CD14-positive monocyte (primary cell): Measurements from ENCODE around the gene ZBTB7C. TPM values are rescaled to one million over a fixed set of nuclear protein-coding genes. Genes with fewer than 3 reads are reported as not detected.

Experiments used
- DNase-seq, 3 donors: peaks; one replicate each; pipeline ENCODE4 v3.0.0-alpha.2; 2011 to 2022
- H2AFZ ChIP-seq: 2 replicates; pipeline ENCODE4 v1.6.0; 2012; ENCODE audit warnings: mild to moderate bottlenecking, low read depth, low read length, inconsistent platforms; ENCODE audit not compliant: insufficient read depth, poor library complexity, severe bottlenecking
- H3K27ac ChIP-seq, 2 donors: 1 replicate in 1 of 2; 2 replicates in 1 of 2; pipeline ENCODE4 v1.5.1; 2012 to 2013; ENCODE audit warnings: low read length in 2 of 2, control low read depth in 1 of 2, inconsistent platforms in 1 of 2, low read depth in 1 of 2, mild to moderate bottlenecking in 1 of 2
- H3K27me3 ChIP-seq, 2 donors: one replicate each; pipeline versions ENCODE4 v1.6.0 to v1.6.1; 2011 to 2013; ENCODE audit warnings: low read length in 2 of 2; ENCODE audit not compliant: control insufficient read depth in 2 of 2, insufficient read depth in 2 of 2
- H3K36me3 ChIP-seq, 2 donors: replicated peaks in 1 of 2; 1 replicate in 1 of 2; 2 replicates in 1 of 2; pipeline versions ENCODE4 v1.5.1 to v1.6.1; 2012 to 2013; ENCODE audit warnings: low read length in 2 of 2, control low read depth in 1 of 2, inconsistent platforms in 1 of 2, mild to moderate bottlenecking in 1 of 2; ENCODE audit not compliant: insufficient read depth in 2 of 2, control insufficient read depth in 1 of 2
- H3K4me1 ChIP-seq, 2 donors: 1 replicate in 1 of 2; 2 replicates in 1 of 2; pipeline versions ENCODE4 v1.5.1 to v1.6.1; 2012 to 2013; ENCODE audit warnings: low read length in 2 of 2, control low read depth in 1 of 2, inconsistent platforms in 1 of 2, mild to moderate bottlenecking in 1 of 2, moderate library complexity in 1 of 2; ENCODE audit not compliant: insufficient read depth in 2 of 2, control insufficient read depth in 1 of 2
- H3K4me2 ChIP-seq: replicated peaks from 2 replicates; pipeline ENCODE3; 2012; ENCODE audit warnings: low read length, moderate library complexity, mild to moderate bottlenecking; ENCODE audit not compliant: poor library complexity, severe bottlenecking; ENCODE audit errors: extremely low read depth
- H3K4me3 ChIP-seq, 3 experiments: fragments of 200-600 bp in 1 of 3; sonication (generic) in 1 of 3; replicated peaks in 1 of 3; 1 replicate in 2 of 3; 2 replicates in 1 of 3; pipeline ENCODE4 v1.5.1; 2011 to 2013; ENCODE audit warnings: low read length in 3 of 3, mild to moderate bottlenecking in 3 of 3, control low read depth in 2 of 3, low read depth in 2 of 3, inconsistent platforms in 1 of 3, moderate library complexity in 1 of 3
- H3K79me2 ChIP-seq: 2 replicates; pipeline ENCODE4 v1.6.0; 2012; ENCODE audit warnings: mild to moderate bottlenecking, control low read depth, inconsistent platforms, low read length, moderate library complexity; ENCODE audit not compliant: insufficient read depth
- H3K9ac ChIP-seq: 2 replicates; pipeline ENCODE4 v1.6.0; 2017; ENCODE audit warnings: low read length, mild to moderate bottlenecking; ENCODE audit not compliant: insufficient read depth, poor library complexity, severe bottlenecking
- H3K9me3 ChIP-seq, 2 donors: replicated peaks in 1 of 2; 1 replicate in 1 of 2; 2 replicates in 1 of 2; pipeline versions ENCODE4 v1.5.1 to v1.6.1; 2012 to 2013; ENCODE audit warnings: low read length in 2 of 2, control low read depth in 1 of 2; ENCODE audit not compliant: control insufficient read depth in 1 of 2, insufficient read depth in 1 of 2
- H4K20me1 ChIP-seq: 2 replicates; pipeline ENCODE4 v1.6.0; 2012; ENCODE audit warnings: mild to moderate bottlenecking, low read length, control low read depth, moderate library complexity; ENCODE audit not compliant: insufficient read depth
- H3K27ac Mint-ChIP-seq, 7 donors: one replicate each; pipeline ENCODE4 v1.8.0; 2020; ENCODE audit warnings: mild to moderate bottlenecking in 7 of 7, mixed read lengths in 7 of 7, moderate library complexity in 6 of 7, inconsistent platforms in 2 of 7
- H3K27me3 Mint-ChIP-seq, 3 donors: one replicate each; pipeline ENCODE4 v1.8.0; 2021 to 2022; ENCODE audit warnings: low read depth in 3 of 3, mild to moderate bottlenecking in 3 of 3, mixed read lengths in 3 of 3, moderate library complexity in 3 of 3, inconsistent platforms in 1 of 3
- H3K36me3 Mint-ChIP-seq, 2 donors: one replicate each; pipeline ENCODE4 v1.8.0; 2020; ENCODE audit warnings: mixed read lengths in 2 of 2, inconsistent platforms in 1 of 2, mild to moderate bottlenecking in 1 of 2
- H3K4me1 Mint-ChIP-seq: one replicate; pipeline ENCODE4 v1.8.0; 2020; ENCODE audit warnings: mild to moderate bottlenecking, mixed read lengths
- H3K4me3 Mint-ChIP-seq, 2 donors: one replicate each; pipeline ENCODE4 v1.8.0; 2020; ENCODE audit warnings: mild to moderate bottlenecking in 2 of 2, mixed read lengths in 2 of 2, moderate library complexity in 1 of 2
- H3K9me3 Mint-ChIP-seq, 7 donors: one replicate each; pipeline ENCODE4 v1.8.0; 2020 to 2022; ENCODE audit warnings: mixed read lengths in 7 of 7, mild to moderate bottlenecking in 6 of 7, moderate library complexity in 6 of 7, inconsistent platforms in 2 of 7
- CTCF ChIP-seq: fragments of 200-600 bp; IDR thresholded peaks from one replicate; pipeline ENCODE4 v1.8.0; 2022; ENCODE audit warnings: antibody characterized with exemption, mild to moderate bottlenecking
- WGBS: methylation state at CpG from one replicate; pipeline ENCODE4 v1.1.5; 2013; ENCODE audit warnings: missing lambda C conversion rate; ENCODE audit not compliant: insufficient coverage; 5-methylcytosine and 5-hydroxymethylcytosine counted together
- intact Hi-C, 2 donors: fragments of 100-400 bp; cut with micrococcal nuclease; formaldehyde crosslinking; loops; one replicate each; pipeline versions ENCODE4 v1.15.0 to v1.15.1; 2023
- polyA plus RNA-seq, 3 donors: library from polyadenylated mRNA; depleted of rRNA in 1 of 3; unstranded in 2 of 3; stranded (reverse) in 1 of 3; fragments of 300-500 nt in 2 of 3; fragments of >200 nt in 1 of 3; fragmentation: Illumina TruSeq in 2 of 3; gene quantifications; 1 replicate in 2 of 3; 2 replicates in 1 of 3; pipeline ENCODE4 v1.2.3, GENCODE V29; 2012 to 2021

The ZBTB7C gene
- polyA plus RNA-seq, 3 donors, result 0.03 to 0.09 TPM; not detected in 1

- 83% methylated on average over 9 of the region's 15 CpGs for WGBS
Measured at GRCh38 chr18:48073211-48073930, 335.8 kb downstream of the ZBTB7C start.

More at GRCh38 chr18:48073211-48073930, 335.8 kb downstream of the ZBTB7C start:
- no peak for TF ChIP-seq CTCF
- no peaks in the 10 kb centered on the region for H3K79me2 ChIP-seq
- H3K36me3 Mint-ChIP-seq, result no peaks in the 10 kb centered on the region
- intact Hi-C loops, result no loop called here
- peaks cover 6 to 18% (median 16%) of the 10 kb centered on the region in 3 donors for H3K27me3 Mint-ChIP-seq
- H3K36me3 ChIP-seq, result no peaks in the 10 kb centered on the region
- peaks cover 0 to 3% of the 10 kb centered on the region in 2 donors for H3K27me3 ChIP-seq
- H3K27ac ChIP-seq, result no peak overlapping the region
- H2AFZ ChIP-seq, result no peak overlapping the region
- H3K9me3 Mint-ChIP-seq, result peaks cover 0 to 2% (median 0%) of the 10 kb centered on the region in 7 donors
- no peak overlapping the region for H3K9ac ChIP-seq
- DNase-seq, result no peak
- H4K20me1 ChIP-seq, result no peaks in the 10 kb centered on the region
- H3K27ac Mint-ChIP-seq, result no peak overlapping the region
- no peak overlapping the region for H3K4me3 Mint-ChIP-seq
- H3K4me1 Mint-ChIP-seq, result peaks cover 3% of the 10 kb centered on the region
- H3K9me3 ChIP-seq, result no peaks in the 10 kb centered on the region
- no peaks in the 10 kb centered on the region for H3K4me1 ChIP-seq
- no peak overlapping the region for H3K4me2 ChIP-seq
- no peak overlapping the region for H3K4me3 ChIP-seq
